Suprapubic skin (tissue), 4 donors: ENCODE data around the gene LRBA. TPM values are rescaled to one million over a fixed set of nuclear protein-coding genes. Genes with fewer than 3 reads are reported as not detected.

Experiments used
- DNase-seq, 2 donors: peaks; one replicate each; pipeline ENCODE4 v3.0.0-alpha.2; 2019; ENCODE audit warnings: low spot score in 2 of 2
- H3K27ac ChIP-seq: fragments of 200-600 bp; sonication (generic); one replicate; pipeline ENCODE4 v1.5.1; 2019
- H3K27me3 ChIP-seq: fragments of 200-600 bp; sonication (generic); one replicate; pipeline ENCODE4 v1.5.1; 2019
- H3K36me3 ChIP-seq: fragments of 200-600 bp; sonication (generic); one replicate; pipeline ENCODE4 v1.5.1; 2019
- H3K4me1 ChIP-seq: fragments of 200-600 bp; sonication (generic); one replicate; pipeline ENCODE4 v1.5.1; 2019
- H3K4me3 ChIP-seq: fragments of 200-600 bp; sonication (generic); one replicate; pipeline ENCODE4 v1.5.1; 2019; ENCODE audit warnings: mild to moderate bottlenecking
- H3K9me3 ChIP-seq: fragments of 200-600 bp; sonication (generic); one replicate; pipeline ENCODE4 v1.5.1; 2019
- EP300 ChIP-seq: sonication (generic); formaldehyde crosslinking; IDR thresholded peaks from one replicate; pipeline ENCODE4 v1.6.1; 2017; ENCODE audit warnings: antibody characterized with exemption
- POLR2A ChIP-seq, 2 donors: fragments of 450-650 bp; IDR thresholded peaks; one replicate each; pipeline ENCODE4 v1.6.1; 2017; ENCODE audit warnings: antibody characterized with exemption in 2 of 2, mild to moderate bottlenecking in 2 of 2, moderate library complexity in 2 of 2
- POLR2AphosphoS5 ChIP-seq, 3 donors: sonication (generic); formaldehyde crosslinking; IDR thresholded peaks; one replicate each; pipeline ENCODE4 v1.6.1; 2017; ENCODE audit warnings: antibody characterized with exemption in 3 of 3
- WGBS: methylation state at CpG from one replicate; pipeline ENCODE4 v1.1.5; 2018; 5-methylcytosine and 5-hydroxymethylcytosine counted together
- total RNA-seq, 4 donors: library from RNA; depleted of rRNA; stranded (reverse); fragments of >200 nt; gene quantifications; one replicate each; pipeline ENCODE4 v1.1.0, GENCODE V29; 2016
- TF ChIP-seq, protein P1 (sequence below), 2 donors: fragments of 200-600 bp in 1 of 2; fragments of 450-650 bp in 1 of 2; sonication (generic) in 1 of 2; IDR thresholded peaks; one replicate each; pipeline ENCODE4 v1.5.1; 2016 to 2019; ENCODE audit warnings: antibody characterized with exemption in 2 of 2, mild to moderate bottlenecking in 1 of 2, moderate library complexity in 1 of 2

Gene LRBA
- total RNA-seq, 4 donors from 2014 or later, result 64.6 to 128 (median 81.0) TPM

DNA sequence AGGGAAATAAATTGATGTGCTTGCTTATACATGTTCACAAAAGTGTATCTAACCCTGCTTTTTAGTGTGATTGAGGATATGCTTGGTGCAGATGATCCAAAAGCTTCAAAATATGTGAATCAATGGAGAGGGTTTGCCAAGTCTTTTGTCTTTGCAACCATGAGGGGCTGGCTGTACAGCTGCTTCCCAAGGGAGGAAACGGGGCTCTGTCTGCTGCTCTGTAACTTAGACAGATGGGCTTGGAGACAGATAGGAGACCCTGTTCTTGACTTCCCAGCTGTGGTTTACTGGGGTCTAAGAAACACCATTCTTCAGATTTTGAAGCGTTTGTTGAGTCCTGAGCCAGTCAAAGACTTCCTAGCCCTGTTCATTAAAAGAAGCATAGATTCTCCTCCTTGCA lies 784.5 kb downstream of the LRBA start:
- no peak overlapping the region for H3K27ac ChIP-seq
- DNase-seq, result no peak
- H3K4me3 ChIP-seq, result no peak overlapping the region
- H3K27me3 ChIP-seq, result no peaks in the 10 kb centered on the region
- H3K9me3 ChIP-seq, result no peaks in the 10 kb centered on the region
- H3K4me1 ChIP-seq, result no peaks in the 10 kb centered on the region
- TF ChIP-seq POLR2A (IDR thresholded peaks at IDR 0.05) (no peak), EP300 (no peak), POLR2AphosphoS5 (IDR thresholded peaks at IDR 0.05) (no peak)
- TF ChIP-seq, protein P1, sequence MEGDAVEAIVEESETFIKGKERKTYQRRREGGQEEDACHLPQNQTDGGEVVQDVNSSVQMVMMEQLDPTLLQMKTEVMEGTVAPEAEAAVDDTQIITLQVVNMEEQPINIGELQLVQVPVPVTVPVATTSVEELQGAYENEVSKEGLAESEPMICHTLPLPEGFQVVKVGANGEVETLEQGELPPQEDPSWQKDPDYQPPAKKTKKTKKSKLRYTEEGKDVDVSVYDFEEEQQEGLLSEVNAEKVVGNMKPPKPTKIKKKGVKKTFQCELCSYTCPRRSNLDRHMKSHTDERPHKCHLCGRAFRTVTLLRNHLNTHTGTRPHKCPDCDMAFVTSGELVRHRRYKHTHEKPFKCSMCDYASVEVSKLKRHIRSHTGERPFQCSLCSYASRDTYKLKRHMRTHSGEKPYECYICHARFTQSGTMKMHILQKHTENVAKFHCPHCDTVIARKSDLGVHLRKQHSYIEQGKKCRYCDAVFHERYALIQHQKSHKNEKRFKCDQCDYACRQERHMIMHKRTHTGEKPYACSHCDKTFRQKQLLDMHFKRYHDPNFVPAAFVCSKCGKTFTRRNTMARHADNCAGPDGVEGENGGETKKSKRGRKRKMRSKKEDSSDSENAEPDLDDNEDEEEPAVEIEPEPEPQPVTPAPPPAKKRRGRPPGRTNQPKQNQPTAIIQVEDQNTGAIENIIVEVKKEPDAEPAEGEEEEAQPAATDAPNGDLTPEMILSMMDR (IDR thresholded peaks at IDR 0.05), result no peak
- H3K36me3 ChIP-seq, result no peaks in the 10 kb centered on the region
- WGBS, result 66% methylated on average over 2 of the region's 2 CpGs

DNA sequence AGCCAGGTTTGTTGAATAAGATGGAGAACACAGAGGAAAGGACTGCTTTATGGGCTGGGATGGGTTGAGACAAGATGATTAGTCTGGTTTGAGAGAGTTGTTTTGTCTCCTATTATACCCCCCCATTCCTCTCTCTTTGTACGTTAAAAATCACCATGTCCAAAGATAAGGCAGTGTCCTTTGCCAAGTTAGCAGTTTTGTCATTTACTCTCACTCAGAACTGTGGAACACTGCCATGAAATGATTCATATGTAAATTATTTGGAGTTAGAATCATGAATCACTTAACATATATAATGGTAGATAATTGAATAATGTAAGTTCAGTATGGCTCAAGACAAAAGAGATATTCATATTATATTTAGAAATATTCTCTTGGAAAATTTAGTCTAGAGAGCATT lies 785.6 kb downstream of the LRBA start:
- no peaks in the 10 kb centered on the region for H3K36me3 ChIP-seq
- no peaks in the 10 kb centered on the region for H3K9me3 ChIP-seq
- no peak overlapping the region for H3K4me3 ChIP-seq
- 38% methylated on average over 1 of the region's 1 CpG for WGBS
- H3K27me3 ChIP-seq, result no peaks in the 10 kb centered on the region
- TF ChIP-seq EP300, result no peak
- TF ChIP-seq, protein P1 (IDR thresholded peaks at IDR 0.05), result no peak
- no peak for TF ChIP-seq POLR2A (IDR thresholded peaks at IDR 0.05)
- TF ChIP-seq POLR2AphosphoS5 (IDR thresholded peaks at IDR 0.05), result no peak
- H3K27ac ChIP-seq, result no peak overlapping the region
- no peak for DNase-seq
- H3K4me1 ChIP-seq, result no peaks in the 10 kb centered on the region

DNA sequence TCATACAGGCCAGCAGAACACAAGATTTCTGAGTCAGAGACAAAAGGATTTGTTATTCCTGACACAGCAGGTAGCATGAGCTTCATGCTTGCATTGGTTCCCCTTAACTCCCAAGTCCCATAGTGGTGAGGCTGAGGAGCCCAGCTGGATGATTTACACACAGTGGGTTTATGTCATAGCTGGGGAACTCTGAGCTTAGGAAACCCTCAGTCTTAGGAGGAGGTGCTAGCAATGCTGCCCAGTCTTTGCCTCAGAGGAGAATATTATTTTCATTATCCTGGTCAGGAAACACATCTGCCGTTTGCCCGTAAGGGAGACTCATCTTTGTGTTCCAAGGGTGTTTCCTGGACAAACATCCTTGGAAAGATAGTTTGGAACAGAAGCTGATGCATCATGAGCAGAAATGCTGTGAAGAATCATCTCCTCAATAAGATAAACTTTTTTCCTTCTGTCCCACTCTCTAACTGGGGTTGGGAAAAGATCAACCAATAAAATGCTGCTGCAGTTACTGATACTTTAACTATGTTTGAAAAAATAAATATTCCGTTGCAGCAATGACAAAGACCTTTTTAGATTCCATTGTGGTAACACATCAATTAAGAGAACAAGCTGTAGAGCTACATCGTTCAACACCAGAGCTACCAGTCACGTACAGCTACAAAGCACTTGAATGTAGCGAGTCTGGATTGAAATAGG lies 790.0 kb downstream of the LRBA start:
- Histone ChIP-seq H3K4me1 (no peaks in the 10 kb centered on the region), H3K36me3 (no peaks in the 10 kb centered on the region), H3K9me3 (no peaks in the 10 kb centered on the region), H3K27me3 (no peaks in the 10 kb centered on the region), H3K27ac (no peak overlapping the region), H3K4me3 (no peak overlapping the region)
- DNase-seq, result no peak
- TF ChIP-seq EP300, result no peak
- TF ChIP-seq, protein P1 (IDR thresholded peaks at IDR 0.05), result no peak
- no peak for TF ChIP-seq POLR2A (IDR thresholded peaks at IDR 0.05)
- TF ChIP-seq POLR2AphosphoS5 (IDR thresholded peaks at IDR 0.05), result no peak
- 70% methylated on average over 6 of the region's 6 CpGs for WGBS

DNA sequence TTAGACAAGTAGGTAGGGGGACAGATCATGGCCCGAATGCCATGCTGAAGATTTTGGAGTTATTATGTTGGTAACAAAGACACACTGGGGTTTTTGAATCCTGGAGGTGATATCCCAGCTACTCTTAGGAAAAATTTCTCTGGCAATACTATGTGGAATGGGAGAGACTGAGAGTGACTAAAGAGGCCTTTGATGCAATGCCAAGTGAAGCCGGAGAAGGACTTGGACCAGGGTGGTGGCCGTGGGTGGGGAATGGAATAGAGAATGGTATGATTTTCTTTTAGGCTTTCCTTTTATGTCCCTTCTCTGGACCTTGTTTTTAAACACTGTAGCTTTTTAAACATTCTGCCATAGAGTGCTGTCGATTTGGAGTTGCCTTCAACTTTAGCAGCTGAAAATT lies 795.2 kb downstream of the LRBA start:
- Histone ChIP-seq H3K27ac (no peak overlapping the region), H3K27me3 (no peaks in the 10 kb centered on the region), H3K9me3 (no peaks in the 10 kb centered on the region), H3K36me3 (no peaks in the 10 kb centered on the region), H3K4me1 (peaks cover 6% of the 10 kb centered on the region), H3K4me3 (no peak overlapping the region)
- no peak for DNase-seq
- WGBS, result 59% methylated on average over 4 of the region's 4 CpGs
- no peak for TF ChIP-seq POLR2AphosphoS5 (IDR thresholded peaks at IDR 0.05)
- TF ChIP-seq, protein P1 (IDR thresholded peaks at IDR 0.05), result no peak
- TF ChIP-seq POLR2A (IDR thresholded peaks at IDR 0.05), result no peak
- no peak for TF ChIP-seq EP300

DNA sequence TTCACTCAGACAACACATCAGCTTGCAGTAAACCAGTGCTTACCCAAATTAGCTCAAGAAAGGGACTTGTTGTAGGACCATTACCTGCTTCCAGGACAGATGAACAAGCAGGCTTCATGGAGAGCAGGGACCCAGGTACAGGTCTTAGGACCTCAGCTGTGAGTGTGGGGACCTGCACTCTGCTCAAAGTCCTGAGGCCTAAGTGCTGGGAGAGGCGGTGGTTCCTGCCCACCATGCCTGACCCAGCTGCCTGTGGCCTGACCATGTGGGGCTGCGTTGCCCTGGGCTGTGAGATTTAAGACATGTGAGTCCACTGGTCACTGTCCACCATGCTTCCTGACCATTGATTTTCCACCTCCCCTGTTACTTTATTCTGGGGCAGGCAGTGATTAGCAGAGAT lies 796.6 kb downstream of the LRBA start:
- TF ChIP-seq POLR2A (IDR thresholded peaks at IDR 0.05), result no peak
- TF ChIP-seq EP300, result no peak
- TF ChIP-seq POLR2AphosphoS5 (IDR thresholded peaks at IDR 0.05), result no peak
- TF ChIP-seq, protein P1 (IDR thresholded peaks at IDR 0.05), result no peak
- Histone ChIP-seq H3K9me3 (no peaks in the 10 kb centered on the region), H3K4me3 (no peak overlapping the region), H3K4me1 (peaks cover 6% of the 10 kb centered on the region), H3K36me3 (no peaks in the 10 kb centered on the region), H3K27ac (no peak overlapping the region), H3K27me3 (no peaks in the 10 kb centered on the region)
- WGBS, result 100% methylated on average over 1 of the region's 2 CpGs
- DNase-seq, result no peak
